ENCODE measurements around the gene SMARCAD1.

The SMARCAD1 gene

GRCh38 chr4:94325835-94326234 is 118.2 kb downstream of the SMARCAD1 start:
- Histone ChIP-seq H3K23ac (ENCODE audit: low read length in 2 of 2) (no peak overlapping the region), H3K4me2 (ENCODE audit: low read length, poor library complexity, severe bottlenecking) (no peak overlapping the region), H3K36me3 (ENCODE audit: control insufficient read depth in 1 of 2, insufficient read depth in 2 of 2, low read depth in 1 of 2, low read length in 2 of 2) (no peaks in the 10 kb centered on the region), H2BK120ac (ENCODE audit: low read depth, low read length) (no peak overlapping the region), H2AK5ac (ENCODE audit: low read length, severe bottlenecking) (no peak overlapping the region), H4K91ac (ENCODE audit: low read length) (no peak overlapping the region), H4K8ac (ENCODE audit: low read length) (no peak overlapping the region), H3K4ac (ENCODE audit: low read depth in 1 of 2, low read length in 2 of 2) (no peak overlapping the region), H2AFZ (ENCODE audit: low read depth, low read length) (no peak overlapping the region), H3K9me3 (ENCODE audit: control insufficient read depth, low read length) (peaks cover 34% of the 10 kb centered on the region), H3K18ac (ENCODE audit: low read depth in 1 of 2, low read length in 2 of 2) (no peak overlapping the region), H2BK12ac (ENCODE audit: low read length in 2 of 2) (no peak overlapping the region), H3K9ac (ENCODE audit: low read length) (no peak overlapping the region), H3K27me3 (ENCODE audit: control insufficient read depth in 1 of 2, insufficient read depth in 1 of 2, low read length in 2 of 2) (no peaks in the 10 kb centered on the region), H2BK5ac (ENCODE audit: low read depth, low read length, poor library complexity, severe bottlenecking) (no peak overlapping the region), H3K27ac (ENCODE audit: low read length, poor library complexity, severe bottlenecking) (no peak overlapping the region), H2BK15ac (ENCODE audit: low read depth, poor library complexity, severe bottlenecking) (no peak overlapping the region), H3K79me1 (replicated peaks; ENCODE audit: low read length, poor library complexity, severe bottlenecking) (no peaks in the 10 kb centered on the region), H3K4me1 (ENCODE audit: control insufficient read depth, insufficient read depth, low read depth, low read length) (no peaks in the 10 kb centered on the region), H3K4me3 (ENCODE audit: insufficient read depth in 1 of 2, low read depth in 1 of 2, low read length in 2 of 2) (no peak overlapping the region), H3K14ac (ENCODE audit: low read length in 2 of 2) (no peak overlapping the region)
- WGBS = no CpG with 5 or more reads among the region's 1 CpG
- no peak for DNase-seq

GRCh38 chr4:94329933-94330332 is 122.3 kb downstream of the SMARCAD1 start:
- H3K18ac ChIP-seq (ENCODE audit: low read depth in 1 of 2, low read length in 2 of 2) = no peak overlapping the region
- no peaks in the 10 kb centered on the region for H3K4me1 ChIP-seq (ENCODE audit: control insufficient read depth, insufficient read depth, low read depth, low read length)
- H3K9me3 ChIP-seq (ENCODE audit: control insufficient read depth, low read length) = peaks cover 27% of the 10 kb centered on the region
- H4K91ac ChIP-seq (ENCODE audit: low read length) = no peak overlapping the region
- no peaks in the 10 kb centered on the region for H3K79me1 ChIP-seq (replicated peaks; ENCODE audit: low read length, poor library complexity, severe bottlenecking)
- H2AK5ac ChIP-seq (ENCODE audit: low read length, severe bottlenecking) = no peak overlapping the region
- H3K4ac ChIP-seq (ENCODE audit: low read depth in 1 of 2, low read length in 2 of 2) = no peak overlapping the region
- no peak for DNase-seq
- H2BK120ac ChIP-seq (ENCODE audit: low read depth, low read length) = no peak overlapping the region
- no peak overlapping the region for H2AFZ ChIP-seq (ENCODE audit: low read depth, low read length)
- H3K4me2 ChIP-seq (ENCODE audit: low read length, poor library complexity, severe bottlenecking) = no peak overlapping the region
- no peak overlapping the region for H3K9ac ChIP-seq (ENCODE audit: low read length)
- H2BK12ac ChIP-seq (ENCODE audit: low read length in 2 of 2) = no peak overlapping the region
- WGBS = 42% methylated on average over 1 of the region's 1 CpG
- no peak overlapping the region for H3K4me3 ChIP-seq (ENCODE audit: insufficient read depth in 1 of 2, low read depth in 1 of 2, low read length in 2 of 2)
- no peak overlapping the region for H3K27ac ChIP-seq (ENCODE audit: low read length, poor library complexity, severe bottlenecking)
- no peak overlapping the region for H3K23ac ChIP-seq (ENCODE audit: low read length in 2 of 2)
- H3K14ac ChIP-seq (ENCODE audit: low read length in 2 of 2) = no peak overlapping the region
- H3K27me3 ChIP-seq (ENCODE audit: control insufficient read depth in 1 of 2, insufficient read depth in 1 of 2, low read length in 2 of 2) = no peaks in the 10 kb centered on the region
- H4K8ac ChIP-seq (ENCODE audit: low read length) = no peak overlapping the region
- H2BK15ac ChIP-seq (ENCODE audit: low read depth, poor library complexity, severe bottlenecking) = no peak overlapping the region
- no peak overlapping the region for H2BK5ac ChIP-seq (ENCODE audit: low read depth, low read length, poor library complexity, severe bottlenecking)
- H3K36me3 ChIP-seq (ENCODE audit: control insufficient read depth in 1 of 2, insufficient read depth in 2 of 2, low read depth in 1 of 2, low read length in 2 of 2) = no peaks in the 10 kb centered on the region

GRCh38 chr4:94332983-94333590 is 125.4 kb downstream of the SMARCAD1 start:
- Histone ChIP-seq H2BK12ac (ENCODE audit: low read length in 2 of 2) (no peak overlapping the region), H2BK120ac (ENCODE audit: low read depth, low read length) (no peak overlapping the region), H3K14ac (ENCODE audit: low read length in 2 of 2) (no peak overlapping the region), H3K4me2 (ENCODE audit: low read length, poor library complexity, severe bottlenecking) (no peak overlapping the region), H3K23ac (ENCODE audit: low read length in 2 of 2) (no peak overlapping the region), H3K18ac (ENCODE audit: low read depth in 1 of 2, low read length in 2 of 2) (no peak overlapping the region), H3K4ac (ENCODE audit: low read depth in 1 of 2, low read length in 2 of 2) (no peak overlapping the region), H2AFZ (ENCODE audit: low read depth, low read length) (no peak overlapping the region), H3K27ac (ENCODE audit: low read length, poor library complexity, severe bottlenecking) (no peak overlapping the region), H4K8ac (ENCODE audit: low read length) (no peak overlapping the region), H2BK5ac (ENCODE audit: low read depth, low read length, poor library complexity, severe bottlenecking) (no peak overlapping the region), H2AK5ac (ENCODE audit: low read length, severe bottlenecking) (no peak overlapping the region), H3K9me3 (ENCODE audit: control insufficient read depth, low read length) (peaks cover 1% of the 10 kb centered on the region), H2BK15ac (ENCODE audit: low read depth, poor library complexity, severe bottlenecking) (no peak overlapping the region), H3K4me1 (ENCODE audit: control insufficient read depth, insufficient read depth, low read depth, low read length) (no peaks in the 10 kb centered on the region), H4K91ac (ENCODE audit: low read length) (no peak overlapping the region), H3K9ac (ENCODE audit: low read length) (no peak overlapping the region), H3K27me3 (ENCODE audit: control insufficient read depth in 1 of 2, insufficient read depth in 1 of 2, low read length in 2 of 2) (no peaks in the 10 kb centered on the region), H3K36me3 (ENCODE audit: control insufficient read depth in 1 of 2, insufficient read depth in 2 of 2, low read depth in 1 of 2, low read length in 2 of 2) (no peaks in the 10 kb centered on the region), H3K4me3 (ENCODE audit: insufficient read depth in 1 of 2, low read depth in 1 of 2, low read length in 2 of 2) (no peak overlapping the region), H3K79me1 (replicated peaks; ENCODE audit: low read length, poor library complexity, severe bottlenecking) (no peaks in the 10 kb centered on the region)
- no peak for DNase-seq
- WGBS = 66% methylated on average over 4 of the region's 5 CpGs

- Histone ChIP-seq H3K23ac (ENCODE audit: low read length in 2 of 2) (no peak overlapping the region), H2BK12ac (ENCODE audit: low read length in 2 of 2) (no peak overlapping the region), H3K18ac (ENCODE audit: low read depth in 1 of 2, low read length in 2 of 2) (no peak overlapping the region), H3K4me3 (ENCODE audit: insufficient read depth in 1 of 2, low read depth in 1 of 2, low read length in 2 of 2) (no peak overlapping the region), H3K9ac (ENCODE audit: low read length) (peak overlapping the region; percentile 27), H3K4me1 (ENCODE audit: control insufficient read depth, insufficient read depth, low read depth, low read length) (no peaks in the 10 kb centered on the region), H2AFZ (ENCODE audit: low read depth, low read length) (no peak overlapping the region), H3K4me2 (ENCODE audit: low read length, poor library complexity, severe bottlenecking) (no peak overlapping the region), H3K36me3 (ENCODE audit: control insufficient read depth in 1 of 2, insufficient read depth in 2 of 2, low read depth in 1 of 2, low read length in 2 of 2) (no peaks in the 10 kb centered on the region), H3K79me1 (replicated peaks; ENCODE audit: low read length, poor library complexity, severe bottlenecking) (no peaks in the 10 kb centered on the region), H2BK120ac (ENCODE audit: low read depth, low read length) (no peak overlapping the region), H4K91ac (ENCODE audit: low read length) (no peak overlapping the region), H3K27me3 (ENCODE audit: control insufficient read depth in 1 of 2, insufficient read depth in 1 of 2, low read length in 2 of 2) (no peaks in the 10 kb centered on the region), H3K27ac (ENCODE audit: low read length, poor library complexity, severe bottlenecking) (no peak overlapping the region), H3K9me3 (ENCODE audit: control insufficient read depth, low read length) (no peaks in the 10 kb centered on the region), H2BK15ac (ENCODE audit: low read depth, poor library complexity, severe bottlenecking) (no peak overlapping the region), H2BK5ac (ENCODE audit: low read depth, low read length, poor library complexity, severe bottlenecking) (no peak overlapping the region), H4K8ac (ENCODE audit: low read length) (no peak overlapping the region), H2AK5ac (ENCODE audit: low read length, severe bottlenecking) (no peak overlapping the region), H3K14ac (ENCODE audit: low read length in 2 of 2) (no peak overlapping the region), H3K4ac (ENCODE audit: low read depth in 1 of 2, low read length in 2 of 2) (no peak overlapping the region)
- WGBS = 67% methylated on average over 1 of the region's 3 CpGs
- no peak for DNase-seq
These were observed 126.2 kb downstream of the SMARCAD1 start for GRCh38 chr4:94333866-94334265.
